ENCODE data around the gene SEC22A.

Gene SEC22A

DNA sequence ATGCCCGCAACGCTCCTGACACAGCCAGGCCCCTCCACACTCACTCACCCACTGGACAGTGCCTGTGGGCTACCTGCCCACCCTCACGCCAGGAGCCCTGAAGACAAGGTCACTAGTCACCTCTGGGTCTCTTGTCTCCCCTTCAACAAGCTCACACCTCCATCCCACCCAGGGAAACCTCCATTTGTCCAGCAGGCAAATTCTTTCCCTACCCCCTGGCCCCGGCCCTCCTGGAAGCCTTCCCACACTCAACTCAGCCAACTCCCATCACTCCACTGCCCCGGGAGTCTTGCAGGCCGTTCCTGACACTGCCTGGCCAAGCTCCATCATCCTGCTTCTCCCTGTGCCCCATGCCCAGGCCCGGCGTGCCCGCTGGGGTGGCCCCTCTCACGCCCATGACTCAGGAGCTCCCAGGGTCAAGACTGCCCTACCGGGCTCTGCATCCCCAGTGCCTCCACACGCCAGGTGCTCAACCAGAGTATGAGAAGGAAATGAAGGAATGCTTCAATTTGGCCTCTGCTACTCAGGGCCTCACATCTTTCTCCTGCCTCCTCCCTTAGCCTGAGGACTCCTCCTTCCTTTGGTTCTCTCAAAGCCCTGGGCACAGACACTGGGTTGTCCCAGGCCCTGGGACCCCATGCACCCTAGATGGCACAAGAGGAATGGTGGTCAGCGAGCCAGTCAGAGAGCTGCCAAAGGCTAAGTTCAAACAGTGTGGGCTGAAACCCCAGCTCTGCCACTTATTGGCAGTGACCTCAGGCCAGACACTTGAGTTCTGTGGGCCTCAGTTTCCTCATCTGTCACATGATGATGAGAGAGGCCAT lies 88.6 kb downstream of the SEC22A start:
- no peak for DNase-seq

DNA sequence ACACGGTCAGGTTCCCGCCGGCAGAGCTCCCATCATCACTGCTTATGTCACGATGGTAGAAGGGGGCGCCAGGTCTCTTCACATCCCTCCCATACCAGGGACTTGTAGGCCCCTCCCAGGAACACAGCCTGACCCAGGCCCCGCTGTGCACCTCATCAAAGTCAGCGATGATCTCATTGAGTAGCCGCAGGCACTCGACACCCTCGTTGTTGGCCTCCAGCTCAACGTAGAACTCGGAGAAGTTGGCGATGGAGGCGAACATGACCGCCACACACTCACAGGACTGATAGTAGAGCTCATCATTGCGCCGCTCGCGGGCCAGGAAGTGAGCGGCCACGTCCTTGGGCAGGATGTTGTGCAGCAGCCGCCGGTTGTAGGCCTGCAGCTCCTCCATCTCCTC lies 89.2 kb downstream of the SEC22A start:
- no peak for DNase-seq

DNA sequence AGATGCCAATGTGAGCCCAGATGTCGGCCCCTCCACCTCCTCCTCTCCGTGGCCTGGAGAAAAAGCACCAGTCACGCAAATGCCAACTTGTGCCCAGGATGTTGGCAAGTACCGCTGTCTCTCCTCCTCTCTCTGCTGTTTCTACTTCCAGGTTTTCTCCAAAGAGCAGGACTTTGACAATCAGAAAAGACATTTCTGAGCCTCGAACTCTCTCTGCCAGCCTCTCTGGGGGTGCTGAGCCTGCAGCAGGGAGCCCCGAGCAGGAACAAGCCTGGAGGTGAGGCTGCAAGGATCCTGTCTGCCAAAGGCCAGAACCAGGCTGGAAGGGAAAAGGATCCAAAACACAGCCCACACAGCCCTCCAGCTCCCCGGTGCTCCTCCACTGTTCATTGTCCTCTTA lies 89.7 kb downstream of the SEC22A start:
- DNase-seq, result no peak

DNA sequence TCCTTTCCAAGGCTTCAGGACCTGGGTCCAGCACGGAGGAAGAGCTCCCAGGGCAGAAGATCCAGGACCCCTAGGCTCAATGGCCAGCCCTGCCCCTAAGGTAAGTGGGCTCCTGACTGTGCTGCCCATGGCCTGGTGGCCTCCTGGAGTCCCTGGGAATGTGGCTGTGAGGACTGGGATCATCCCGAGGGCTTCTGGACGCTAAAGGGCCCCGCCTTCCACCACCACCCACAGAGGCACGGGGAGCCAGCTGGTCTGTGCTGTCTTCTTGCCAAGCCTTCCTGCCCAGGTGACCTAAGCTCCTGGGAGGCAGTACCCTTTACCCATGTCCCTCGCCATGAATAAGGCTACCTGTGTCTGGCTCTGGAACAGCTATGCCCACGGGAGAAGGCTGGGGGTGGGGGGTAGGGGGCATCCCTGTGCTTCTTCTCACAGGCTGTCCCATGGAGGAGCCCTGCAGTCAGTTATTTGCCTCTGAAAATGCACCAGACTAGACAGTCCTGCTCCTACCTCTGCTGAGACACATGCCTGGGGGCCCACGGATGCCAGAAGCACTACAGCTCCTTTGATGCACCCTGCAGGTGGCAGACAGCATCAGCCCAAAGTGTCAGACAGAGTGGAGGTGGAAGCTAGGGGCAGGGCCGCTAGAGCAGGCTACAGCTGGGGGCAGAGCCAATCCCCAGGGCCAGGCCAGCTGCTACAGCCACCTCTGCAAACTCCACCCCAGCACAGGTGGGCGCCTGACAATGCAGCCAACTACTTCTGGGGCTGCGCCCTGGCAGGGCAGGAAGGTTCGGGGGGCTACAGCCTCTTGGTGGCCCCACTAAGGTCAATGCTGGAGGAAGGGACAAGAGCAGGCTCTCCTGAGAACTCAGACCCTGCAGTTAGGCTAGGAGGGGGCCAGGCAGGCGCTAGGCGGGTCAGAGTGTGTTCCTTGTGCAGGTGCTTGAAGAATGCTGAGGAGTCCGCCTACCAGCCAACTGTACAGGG lies 90.9 kb downstream of the SEC22A start:
- no peak for DNase-seq

DNA sequence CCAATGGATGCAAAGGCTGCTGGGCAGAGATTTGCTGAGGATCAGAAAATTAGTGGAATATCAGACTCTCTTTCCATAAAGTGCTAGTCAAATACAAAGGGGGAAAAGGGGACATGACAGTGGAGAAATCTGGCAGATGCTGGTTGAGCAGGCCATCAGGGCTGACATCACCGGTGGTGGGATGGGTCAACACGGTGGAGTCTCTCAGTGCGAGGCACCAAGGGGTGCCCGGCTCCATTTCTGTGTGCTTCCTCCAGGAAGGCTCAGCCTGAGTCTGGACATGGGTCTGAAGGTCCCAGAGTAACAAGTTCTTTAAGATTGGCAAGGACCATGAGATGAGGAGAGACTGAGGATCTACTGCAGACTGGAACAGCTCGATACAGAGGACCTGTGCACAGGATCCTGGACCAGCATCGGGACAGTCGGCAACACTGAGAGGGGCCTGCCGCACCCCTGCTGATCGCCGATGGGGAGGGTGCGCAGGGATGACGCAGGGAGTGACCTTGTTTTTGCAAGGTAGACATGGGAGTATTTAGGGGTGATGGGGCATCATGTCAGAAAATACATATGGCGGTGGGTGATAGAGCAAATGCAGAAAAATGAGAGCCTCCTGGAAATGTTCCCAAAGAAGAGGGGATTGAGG lies 92.7 kb downstream of the SEC22A start:
- DNase-seq, result no peak

DNA sequence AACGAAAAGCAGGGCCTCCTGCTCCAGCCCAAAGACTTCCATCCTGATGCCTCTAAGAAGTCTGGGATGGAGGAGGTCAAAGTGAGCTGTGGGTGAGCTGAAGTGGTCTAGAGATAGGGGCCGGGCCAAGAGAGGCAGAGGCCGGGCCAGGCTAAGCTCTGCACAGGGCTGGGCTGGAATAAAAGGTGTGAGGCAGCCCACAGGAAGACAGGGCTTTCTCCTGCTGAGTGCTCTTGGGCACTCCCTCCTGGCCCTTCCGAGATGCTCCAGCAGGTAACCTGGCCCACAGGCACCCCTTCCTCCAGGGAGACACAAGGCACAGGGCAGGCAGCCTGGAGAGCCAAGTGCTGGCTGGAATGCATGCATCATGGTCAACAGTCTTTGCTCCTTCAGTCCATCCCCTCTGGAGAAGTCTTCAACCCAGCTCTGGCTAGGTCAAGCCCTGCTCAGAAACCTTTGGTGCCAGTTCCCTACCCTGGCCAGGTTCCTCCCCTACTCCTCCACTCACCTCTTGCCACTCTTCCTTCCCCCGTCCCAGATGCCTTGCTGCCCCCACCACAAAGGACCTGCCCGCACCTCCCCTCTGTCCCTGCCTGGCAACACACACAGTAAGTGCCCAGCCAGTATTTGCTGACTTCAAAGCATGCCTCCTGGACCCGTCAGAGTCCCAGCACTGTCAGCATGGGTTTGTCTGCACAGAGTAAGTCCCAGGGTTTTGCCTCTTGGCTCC lies 93.6 kb downstream of the SEC22A start:
- DNase-seq, result no peak

DNA sequence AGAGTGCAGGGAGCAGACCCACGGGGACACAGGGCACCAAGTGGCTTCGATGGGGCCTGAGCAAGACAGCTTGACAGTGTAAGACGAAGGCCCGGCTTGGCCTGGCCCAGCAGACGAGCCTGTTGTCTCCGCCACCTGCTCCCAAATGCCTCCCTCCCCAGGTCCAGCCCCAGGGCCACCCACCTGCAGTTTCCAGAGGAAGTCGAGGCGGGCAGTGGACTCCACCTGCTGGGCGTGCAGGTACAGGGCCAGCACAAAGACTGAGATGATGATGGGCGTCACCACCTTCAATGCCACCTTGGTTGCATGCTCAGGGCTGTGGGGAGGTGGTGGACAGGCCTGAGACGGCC lies 94.1 kb downstream of the SEC22A start:
- DNase-seq, result no peak

DNA sequence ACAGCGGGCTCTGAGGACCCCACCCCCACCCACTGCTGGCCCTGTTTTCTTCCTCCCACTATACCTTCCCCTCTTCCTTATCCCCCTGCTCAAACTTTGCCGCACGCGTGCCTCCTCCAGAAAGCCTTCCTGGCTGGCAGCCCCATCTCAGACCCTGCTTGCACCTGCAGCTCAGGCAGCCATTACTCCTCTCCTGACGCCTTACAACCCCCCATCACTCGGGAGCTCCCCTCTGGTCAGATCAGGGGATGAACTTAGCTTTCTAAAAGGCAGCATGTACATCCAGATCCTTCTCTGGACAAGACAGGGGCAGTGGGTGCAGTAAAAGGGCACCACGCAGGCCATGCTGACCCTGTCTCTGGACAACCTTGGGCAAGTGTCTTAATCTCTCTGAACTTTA lies 94.5 kb downstream of the SEC22A start:
- DNase-seq, result no peak

DNA sequence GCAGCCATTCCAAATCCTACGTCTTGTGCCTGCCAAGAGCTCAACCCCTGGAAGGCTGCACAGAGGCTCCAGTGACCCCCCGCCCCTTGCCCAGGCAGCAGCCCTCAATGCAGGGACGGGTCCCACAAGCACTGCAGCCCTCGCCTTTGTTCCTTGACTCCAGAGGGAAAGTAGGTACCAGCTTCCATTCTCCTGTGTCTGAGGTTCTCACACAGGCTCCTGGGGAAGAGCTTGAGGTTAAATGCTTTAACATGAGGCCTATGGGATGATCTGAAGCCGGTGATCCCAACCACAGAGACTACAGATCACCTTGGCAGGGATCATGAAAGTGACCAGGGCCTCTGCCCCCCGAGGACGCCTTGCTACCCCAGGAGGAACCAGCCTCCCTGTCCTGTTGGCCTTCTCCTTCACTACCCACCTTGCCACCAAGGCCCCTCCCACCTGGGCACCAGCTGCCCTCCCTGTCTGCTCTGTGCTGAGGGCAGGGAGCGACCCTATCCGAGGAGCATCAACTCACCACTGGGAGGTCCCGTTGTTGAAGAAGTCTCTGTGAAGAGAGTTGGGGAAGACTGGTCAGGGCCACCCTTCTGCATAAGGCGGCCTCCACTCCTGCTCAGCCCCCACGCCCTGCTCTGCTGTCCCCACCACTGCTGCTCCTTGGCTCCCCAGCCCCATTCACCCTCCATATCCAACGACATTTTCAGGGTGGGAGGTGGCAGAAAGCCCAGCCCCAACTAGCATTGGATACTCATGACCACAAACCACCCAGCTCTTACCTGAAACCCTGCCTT lies 95.3 kb downstream of the SEC22A start:
- no peak for DNase-seq

DNA sequence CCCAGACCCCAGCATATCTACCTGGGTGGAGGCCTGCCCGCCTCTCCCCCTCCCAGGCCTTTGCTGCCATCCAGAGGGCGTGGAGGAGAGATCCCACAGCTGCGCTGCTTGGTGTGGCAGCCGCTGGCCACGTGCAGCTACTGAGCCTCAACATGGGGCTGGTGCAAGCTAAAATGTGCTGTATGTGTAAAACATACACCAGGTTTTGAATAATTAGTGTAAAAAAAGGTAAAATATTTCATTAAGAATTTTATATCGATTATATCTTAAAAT lies 95.8 kb downstream of the SEC22A start:
- DNase-seq, result no peak

DNA sequence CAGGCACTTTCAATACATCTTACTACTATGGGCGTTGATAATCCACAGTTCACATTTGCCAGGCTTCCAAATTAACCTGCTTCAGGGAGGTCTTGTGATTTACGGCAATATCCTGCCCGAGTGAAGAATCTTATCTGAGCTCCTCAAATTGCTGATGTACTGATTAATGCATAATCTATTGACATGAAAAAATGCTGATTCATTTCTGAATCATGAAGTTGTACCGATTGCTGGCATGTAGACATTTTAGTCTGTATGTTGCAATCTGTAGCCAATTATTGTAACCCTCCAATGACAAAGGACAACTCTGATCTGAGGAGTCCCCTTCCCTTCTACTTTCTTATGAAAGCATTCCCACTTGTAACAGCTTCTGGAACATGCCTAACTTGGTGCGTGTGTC lies 97.2 kb downstream of the SEC22A start:
- no peak for DNase-seq

DNA sequence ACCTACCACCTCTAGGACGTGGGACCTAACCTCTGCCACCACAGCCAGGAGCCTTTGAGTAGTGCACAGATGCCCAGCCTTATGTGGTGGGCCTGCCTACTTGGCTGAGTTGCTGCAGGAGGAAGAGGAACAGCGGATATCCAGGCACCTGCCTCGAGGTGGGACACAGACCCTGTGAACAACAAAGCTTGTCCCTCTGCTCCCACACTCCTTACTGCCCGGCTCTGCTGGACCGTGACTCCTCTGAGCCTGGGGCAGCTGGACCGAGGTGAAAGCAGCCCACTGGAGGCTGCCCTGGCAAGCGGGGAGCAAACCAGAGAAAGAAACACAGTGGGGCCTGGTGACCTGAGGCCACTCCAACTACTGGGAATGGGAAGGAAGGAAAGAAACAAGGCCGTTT lies 97.8 kb downstream of the SEC22A start:
- DNase-seq, result no peak

DNA sequence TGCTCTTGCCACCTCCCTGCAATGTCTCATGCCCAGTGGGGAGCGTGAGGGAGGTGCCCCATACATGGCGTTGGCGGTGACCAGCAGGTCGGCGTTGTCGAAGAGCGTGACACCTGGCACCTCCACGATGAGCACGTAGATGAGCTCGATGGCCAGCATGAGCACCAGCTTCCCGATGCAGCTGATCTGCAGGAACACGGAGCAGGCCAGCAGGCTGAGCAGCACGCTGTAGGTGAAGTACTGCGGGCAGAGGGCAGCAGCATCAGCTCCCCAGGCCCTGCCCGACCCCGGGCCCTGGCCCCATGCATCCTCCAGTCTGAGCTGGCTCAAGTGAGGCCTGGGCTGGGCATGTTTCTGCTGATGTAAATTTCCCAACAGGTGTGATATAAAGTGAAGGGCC lies 98.3 kb downstream of the SEC22A start:
- no peak for DNase-seq

DNA sequence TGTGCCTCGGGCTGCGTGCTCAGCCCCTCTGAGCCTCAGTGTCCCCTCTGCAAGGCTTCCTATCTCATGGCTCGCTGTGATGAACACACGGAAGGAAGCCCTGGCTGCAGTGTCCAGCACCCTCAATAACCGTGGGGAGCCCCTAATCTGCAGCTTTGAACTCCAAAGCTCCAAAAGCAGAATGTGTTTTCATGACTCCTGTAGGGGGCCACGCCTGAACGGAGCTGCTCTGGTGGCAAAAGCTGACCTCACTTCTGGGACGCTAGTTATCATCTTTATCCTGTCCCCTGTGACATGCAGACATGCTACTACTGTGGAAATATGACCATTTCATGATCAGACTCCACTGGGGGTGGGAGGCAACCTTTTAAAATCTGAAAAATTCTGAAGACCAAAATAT lies 98.8 kb downstream of the SEC22A start:
- DNase-seq, result no peak

DNA sequence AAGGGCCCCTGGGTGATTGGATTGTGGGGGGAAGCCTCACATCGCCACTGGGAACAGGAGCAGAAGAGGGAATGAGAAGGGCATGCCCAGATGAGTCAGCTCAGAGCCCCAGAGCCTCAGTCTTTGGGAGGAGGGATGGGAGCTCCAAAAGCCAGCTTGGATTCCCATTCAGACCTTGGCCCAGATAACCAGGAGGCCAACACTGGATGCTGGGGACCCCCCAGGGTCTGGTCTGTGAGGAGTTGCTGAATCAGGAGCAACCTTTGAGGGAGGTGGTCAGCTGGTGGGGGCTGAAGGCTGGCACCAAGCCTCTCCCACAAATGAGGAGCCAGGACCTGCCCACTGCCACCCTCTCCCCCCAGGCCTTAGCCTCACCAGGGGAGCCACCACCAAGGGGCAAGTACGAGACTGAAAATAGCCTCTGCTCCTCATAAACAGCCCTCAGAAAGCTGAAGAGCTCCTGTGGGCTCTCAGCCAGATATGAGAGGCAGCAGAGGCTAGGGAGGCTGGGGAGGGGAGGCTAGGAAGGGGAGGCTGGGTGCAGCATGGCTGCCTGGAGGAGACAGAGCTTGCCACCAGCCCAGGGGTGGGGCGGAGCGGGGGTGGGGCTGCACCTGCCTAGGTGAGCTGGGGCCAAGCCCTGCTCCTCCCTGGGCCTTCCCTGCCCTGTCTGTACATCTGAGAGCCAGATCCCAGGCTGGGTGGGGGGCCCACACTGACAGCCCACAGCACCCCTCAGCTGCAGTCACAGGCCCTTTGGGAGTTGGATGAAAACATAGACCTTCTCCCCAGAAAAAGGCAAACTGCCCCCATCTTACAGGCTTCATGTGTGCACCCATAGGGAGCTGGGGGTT lies 99.8 kb downstream of the SEC22A start:
- DNase-seq, result no peak

DNA sequence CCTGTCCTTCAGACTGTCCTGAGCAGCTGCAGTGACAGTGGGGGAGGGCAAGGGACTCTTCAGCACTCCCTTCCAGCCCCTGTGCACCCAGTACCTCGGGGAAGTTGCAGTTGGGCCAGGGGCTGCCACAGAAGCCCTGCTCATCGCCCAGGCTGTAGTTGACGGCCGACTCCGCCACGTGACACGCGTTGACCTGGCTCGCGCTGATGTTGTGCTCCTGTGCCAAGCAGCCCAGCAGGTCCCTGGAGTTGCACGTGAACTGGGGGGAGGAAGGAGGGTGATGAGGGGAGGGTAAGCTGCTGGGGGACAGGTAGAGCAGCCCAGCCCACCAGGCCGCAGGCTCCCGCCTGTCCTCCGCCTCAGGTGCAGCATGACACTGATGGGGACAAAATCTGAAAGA lies 101.2 kb downstream of the SEC22A start:
- DNase-seq, result no peak

DNA sequence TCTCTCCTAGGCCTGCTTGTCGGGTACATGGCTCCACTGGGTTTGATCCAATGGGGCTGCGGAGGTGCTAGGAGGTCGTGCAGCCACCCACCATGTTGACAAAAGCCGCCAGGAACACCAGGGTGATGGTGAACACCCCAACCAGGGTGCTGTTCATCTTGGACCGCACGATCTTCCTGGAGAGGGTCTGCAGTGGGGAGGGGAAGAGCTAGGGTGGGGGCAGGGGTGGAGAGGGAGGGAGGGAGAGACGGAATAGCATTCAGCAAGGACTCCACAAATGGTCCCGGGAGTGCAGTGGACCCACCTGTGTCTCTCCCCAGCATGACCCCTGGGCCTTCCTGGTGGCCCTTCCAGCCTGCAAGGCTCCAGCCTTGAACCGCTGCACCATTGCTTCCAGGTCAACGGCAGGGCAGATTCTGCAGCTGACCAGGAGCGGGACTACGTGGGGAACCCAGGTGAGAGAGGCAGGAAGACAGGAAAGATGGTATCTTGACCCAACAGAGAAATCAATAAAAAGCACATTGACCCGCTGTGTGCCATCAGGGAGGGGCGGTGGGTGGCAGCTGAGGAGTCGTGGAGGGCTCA lies 102.3 kb downstream of the SEC22A start:
- DNase-seq, result no peak

DNA sequence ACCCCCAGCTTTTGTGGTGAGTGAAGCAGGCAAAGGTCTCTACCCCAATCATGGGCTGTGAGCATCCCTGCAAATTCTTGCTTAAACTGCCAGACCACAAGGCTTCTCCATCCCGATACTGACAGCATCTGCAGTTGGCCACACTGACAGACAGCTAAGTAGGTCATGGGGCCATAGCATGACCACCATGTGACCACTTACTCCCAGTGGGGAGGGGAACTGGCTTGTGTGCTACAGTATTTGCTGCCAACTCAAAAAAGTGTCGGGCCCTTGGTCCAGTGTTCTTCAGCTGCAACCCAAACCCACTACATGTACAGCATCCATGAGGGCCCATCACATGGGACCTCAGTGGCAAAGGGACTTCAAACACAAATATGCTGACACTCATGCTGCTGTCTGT lies 103.4 kb downstream of the SEC22A start:
- DNase-seq, result no peak

DNA sequence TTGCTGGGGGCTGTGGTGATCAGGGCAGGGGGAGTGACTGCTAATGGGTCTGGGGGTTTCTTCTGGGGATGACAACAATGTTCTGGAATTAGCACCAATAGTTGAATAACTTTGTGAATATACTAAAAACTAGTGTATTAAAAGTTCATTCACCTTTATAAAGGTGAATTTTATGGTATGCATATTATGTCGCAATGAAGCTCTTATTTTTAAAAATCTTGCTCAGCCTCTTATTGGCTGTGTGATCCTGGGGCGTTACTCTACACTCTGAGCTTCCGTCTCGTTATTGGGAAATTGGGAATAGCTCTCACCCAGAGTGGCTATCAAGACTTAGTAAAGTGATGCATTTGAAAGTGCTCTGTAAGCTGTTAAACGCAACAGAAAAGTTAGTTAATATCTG lies 105.3 kb downstream of the SEC22A start:
- DNase-seq, result no peak

DNA sequence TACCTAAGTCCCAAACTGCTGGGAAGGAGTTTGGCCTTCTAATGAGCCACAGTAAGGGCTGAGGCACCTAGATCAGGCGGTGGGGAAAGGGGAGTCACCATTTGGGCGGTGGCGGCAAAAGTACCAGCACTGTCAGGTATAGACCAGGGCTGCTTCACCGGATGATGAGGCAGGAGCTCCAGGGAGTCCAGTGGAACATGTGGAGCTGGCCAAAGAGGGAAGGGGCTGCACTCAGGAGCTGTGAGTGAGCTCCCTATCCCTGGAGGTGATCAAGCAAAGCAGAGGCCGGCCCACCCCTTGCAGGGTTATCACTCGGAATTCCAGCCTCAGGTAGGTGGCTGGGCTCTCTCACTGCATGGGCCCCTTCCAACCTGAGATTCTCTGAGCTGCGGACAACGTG lies 108.4 kb downstream of the SEC22A start:
- DNase-seq, result no peak

DNA sequence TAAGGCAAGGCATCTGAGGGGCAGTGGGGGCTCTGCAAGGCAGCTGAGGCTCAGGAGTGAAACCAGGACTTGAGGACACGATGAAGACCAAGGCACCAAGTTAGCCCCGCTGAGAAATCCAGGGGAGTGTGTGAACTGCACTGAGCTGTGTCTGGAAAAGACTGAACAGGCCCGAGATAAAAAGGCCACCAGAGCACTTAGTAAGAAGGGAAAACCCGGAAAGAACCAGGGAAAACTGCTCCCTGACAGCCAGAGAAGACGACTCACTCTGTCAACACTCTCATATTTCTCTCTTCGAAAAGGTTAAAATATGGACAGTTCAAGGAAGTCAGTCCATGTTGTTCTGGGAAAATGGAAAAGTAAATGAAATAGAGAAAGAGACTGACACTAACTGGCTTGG lies 109.0 kb downstream of the SEC22A start:
- DNase-seq, result no peak

Measured in NCI-H510A treated with DMSO at 0.1 percent for 48 hours (cell line).